Medulla oblongata (tissue), 1 donor: ENCODE measurements around the gene NCAN.
"Not testable (repeated sequence)": the region's sequence is repeated elsewhere in the genome, so short reads cannot be mapped to it uniquely, and the experiment has no call there.

Experiments
- DNase-seq: peaks from one replicate; pipeline ENCODE4 v3.0.0-alpha.2; 2015; ENCODE audit errors: extremely low spot score

Gene NCAN

GRCh38 chr19:19211499-19212420 lies at the start of gene NCAN:
Gene NCAN (plus strand): TSS chr19:19211958. CDS start chr19:19216954, 4,996 bp downstream.
- no peak for DNase-seq

GRCh38 chr19:19162495-19162894 lies 49.3 kb upstream of the NCAN start:
- DNase-seq: no peak

DNA sequence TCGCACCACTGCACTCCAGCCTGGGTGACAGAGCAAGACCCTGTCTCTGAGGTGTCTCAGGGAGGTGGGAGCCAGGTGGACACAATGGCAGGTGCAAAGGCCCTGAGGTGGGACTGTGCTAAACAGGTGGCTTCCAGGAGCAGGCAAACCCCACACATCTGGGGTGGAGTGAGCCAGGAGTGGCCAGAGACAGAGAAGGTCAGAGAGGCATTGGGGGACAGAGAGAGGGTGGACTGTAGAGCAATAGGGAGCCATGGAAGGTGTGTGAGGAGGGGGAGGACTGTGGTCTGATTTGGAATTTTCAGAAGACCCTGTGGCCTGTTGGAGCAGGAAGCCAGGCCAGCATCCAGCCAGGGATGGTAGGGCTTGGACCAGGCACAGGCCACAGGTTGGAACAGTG lies 46.4 kb upstream of the NCAN start:
- no peak for DNase-seq

GRCh38 chr19:19167612-19168011 lies 44.1 kb upstream of the NCAN start:
- DNase-seq: no peak

GRCh38 chr19:19169236-19170052 lies 42.3 kb upstream of the NCAN start:
- DNase-seq: no peak

GRCh38 chr19:19170053-19170872 lies 41.5 kb upstream of the NCAN start, which contains the start of gene MEF2B:
Gene MEF2B (minus strand): TSS chr19:19170263. CDS start chr19:19150735, 19,528 bp downstream.
- DNase-seq: peak; percentile 23

DNA sequence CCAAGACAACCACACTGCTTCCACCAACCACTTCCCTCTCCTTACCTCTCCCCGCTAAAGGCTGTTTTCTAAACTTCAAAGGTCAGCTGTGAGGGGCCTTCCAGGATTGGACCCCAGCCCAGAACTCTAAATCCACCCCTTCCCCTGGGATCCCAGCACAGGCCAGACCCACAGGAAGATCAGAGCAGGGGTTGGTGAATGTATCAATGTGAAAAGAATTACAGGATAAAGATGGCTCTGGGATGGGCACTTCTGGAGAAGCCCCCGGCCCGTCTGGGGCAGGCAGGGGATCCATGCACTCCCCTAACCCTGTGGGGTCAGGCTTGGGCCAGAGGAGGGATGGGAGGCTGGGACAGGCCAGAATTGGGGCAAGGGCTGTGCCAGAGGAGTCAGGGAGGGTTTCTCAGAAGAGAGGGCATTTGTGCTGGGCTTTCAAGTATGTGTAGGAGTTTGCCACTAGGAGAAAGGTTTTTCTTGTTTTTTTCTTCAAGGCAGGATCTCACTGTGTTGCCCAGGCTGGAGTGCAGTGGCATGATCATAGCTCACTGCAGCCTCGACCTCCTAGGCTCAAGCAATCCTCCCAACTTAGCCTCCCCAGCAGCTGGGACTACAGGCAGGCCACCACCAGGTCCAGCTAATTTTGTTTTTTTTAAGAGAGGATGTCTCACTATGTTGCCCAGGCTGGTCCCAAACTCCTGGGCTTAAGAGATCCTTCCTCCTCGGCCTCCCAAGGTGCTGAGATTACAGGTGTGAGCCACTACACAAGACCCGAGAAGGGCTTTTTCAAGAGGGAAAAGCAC lies 40.7 kb upstream of the NCAN start:
- DNase-seq: no peak

- DNase-seq: no peak
Observed at GRCh38 chr19:19171821-19172532, 39.8 kb upstream of the NCAN start.

- not testable (repeated sequence) for DNase-seq
Observed at GRCh38 chr19:19173243-19173642, 38.5 kb upstream of the NCAN start.

GRCh38 chr19:19176950-19177349 lies 34.8 kb upstream of the NCAN start:
- DNase-seq: no peak

DNA sequence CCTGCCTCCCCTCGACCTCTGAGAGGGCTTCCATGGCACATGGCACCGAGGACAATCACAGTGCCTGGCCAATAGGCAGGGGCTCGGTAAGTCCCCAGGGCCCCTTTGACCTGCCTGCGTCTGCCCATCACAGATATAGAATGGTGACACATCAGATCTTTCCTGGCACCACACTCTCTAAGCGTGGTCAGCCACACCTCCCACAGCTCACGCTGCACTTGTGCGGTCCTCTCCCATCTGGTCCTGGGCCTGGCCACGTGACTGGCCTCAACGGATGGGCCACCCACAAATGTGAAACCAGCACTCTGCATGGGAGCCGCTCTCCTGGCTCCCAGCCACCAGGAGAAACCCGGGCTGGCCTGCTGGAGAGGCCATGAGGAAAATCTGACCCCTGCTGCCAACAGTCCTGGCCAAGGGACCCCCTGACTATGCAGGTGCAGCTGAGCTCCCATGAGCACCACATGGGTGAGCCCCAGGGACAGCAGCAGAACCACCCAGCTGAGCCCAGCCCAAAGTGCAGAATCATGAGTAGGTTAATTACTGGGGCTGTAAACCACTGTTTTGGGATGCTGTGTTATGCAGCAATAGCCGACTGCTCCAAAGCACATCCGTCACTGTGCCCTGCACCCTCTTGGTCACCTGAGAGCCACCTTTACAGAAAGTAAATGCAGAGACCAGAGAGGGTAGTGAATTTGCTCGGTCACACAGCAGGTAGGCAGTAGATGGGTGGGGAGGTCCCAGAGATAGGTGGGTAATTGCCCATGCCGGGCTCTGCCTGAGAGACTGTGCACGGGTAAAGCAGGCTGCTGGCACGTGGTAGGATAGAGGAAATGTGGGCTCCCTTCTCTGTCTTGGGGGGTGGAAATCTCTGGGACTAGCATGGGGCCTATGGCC lies 32.0 kb upstream of the NCAN start:
- DNase-seq: no peak

DNA sequence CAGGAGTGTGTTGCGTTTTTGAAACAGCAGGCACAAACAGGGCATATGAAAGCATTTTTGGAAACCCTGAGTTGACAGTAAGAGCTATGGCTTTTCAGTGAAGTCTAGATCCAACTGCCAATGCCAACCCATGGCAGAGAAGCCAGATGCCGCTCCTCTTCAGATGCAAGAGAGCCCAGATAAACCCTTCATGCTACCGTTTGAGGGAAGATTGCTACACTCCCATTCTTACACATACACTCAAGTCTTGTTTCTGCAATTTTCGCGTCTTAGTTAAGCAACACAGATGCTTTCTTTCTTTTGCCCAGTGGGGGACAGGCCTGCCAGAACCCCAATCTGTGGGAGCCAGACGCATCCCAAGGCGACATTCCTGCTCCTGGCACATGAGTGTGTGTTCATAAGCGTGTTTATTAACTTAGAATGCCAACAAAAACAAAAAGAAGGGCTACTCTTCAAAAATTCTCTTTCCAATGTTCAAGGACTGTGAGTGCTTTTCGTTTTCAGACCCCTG lies 30.2 kb upstream of the NCAN start:
- no peak for DNase-seq

- no peak for DNase-seq
Observed at GRCh38 chr19:19185853-19186740, 25.7 kb upstream of the NCAN start.

DNA sequence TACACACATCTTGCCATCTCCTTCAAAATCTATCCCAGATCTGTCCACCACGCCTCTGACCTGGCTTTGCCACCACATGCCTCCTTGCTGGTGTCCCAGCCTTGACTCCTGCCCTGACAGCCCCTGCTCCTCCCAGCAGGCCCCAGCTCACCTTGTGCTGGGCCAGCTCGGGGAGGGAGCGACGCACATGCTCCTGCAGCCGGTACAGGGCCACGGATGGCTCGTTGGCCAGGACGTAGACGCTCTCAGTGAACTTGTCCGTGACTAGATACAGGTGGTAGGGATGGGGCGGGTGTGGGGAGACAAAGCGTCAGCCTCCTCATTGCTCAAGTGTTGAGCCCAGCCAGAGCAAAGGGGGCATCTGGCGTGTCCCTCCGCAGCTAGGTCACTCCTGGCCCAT lies 25.0 kb upstream of the NCAN start:
- DNase-seq: no peak

DNA sequence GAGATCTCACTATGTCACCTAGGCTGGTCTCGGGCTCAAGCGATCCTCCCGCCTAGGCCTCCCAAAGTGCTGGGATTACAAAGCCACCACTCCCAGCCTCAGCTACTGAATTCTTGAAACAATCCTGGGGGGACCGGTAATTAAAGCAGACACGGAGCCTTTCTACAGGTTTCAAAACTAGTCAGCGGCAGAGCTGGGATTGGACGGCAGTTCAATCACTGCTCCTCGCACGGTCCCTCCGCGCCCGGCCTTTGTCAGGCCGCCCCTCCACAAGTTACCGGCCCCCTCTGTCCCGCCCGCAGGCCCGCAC lies 20.0 kb upstream of the NCAN start:
- DNase-seq: no peak

- DNase-seq: peak; percentile 100
Observed at GRCh38 chr19:19192078-19192882, 19.5 kb upstream of the NCAN start, which contains the start of the genes BORCS8 and RFXANK. Gene BORCS8 (minus strand): TSS chr19:19192152. CDS start chr19:19192117, 35 bp downstream. Gene RFXANK (plus strand): TSS chr19:19192258. CDS start chr19:19193947, 1,689 bp downstream.

DNA sequence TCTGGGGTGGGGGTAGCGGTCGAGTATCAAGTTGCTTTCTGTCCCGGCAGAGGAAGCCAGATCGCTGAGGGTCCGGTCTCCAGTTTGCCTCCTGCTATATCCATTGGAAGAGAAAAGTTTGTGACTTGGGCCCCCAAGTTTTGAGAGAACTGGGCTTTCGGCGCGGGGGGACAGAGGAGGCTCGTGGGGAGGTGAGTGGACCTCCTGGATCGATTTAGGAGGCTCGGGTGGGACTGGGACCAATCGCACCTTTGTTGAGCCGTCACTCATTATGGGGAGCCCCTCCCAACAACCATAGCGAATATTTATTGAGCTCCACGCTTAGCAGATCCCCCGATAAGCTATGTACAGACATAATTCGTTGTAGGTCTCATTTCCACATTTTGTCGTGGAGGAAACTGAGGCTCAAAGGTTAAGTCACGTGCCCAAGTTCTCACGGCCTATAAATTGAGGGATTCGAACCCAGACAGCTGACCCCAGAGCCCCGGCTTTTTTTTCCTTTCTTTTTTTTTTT lies 18.8 kb upstream of the NCAN start:
- DNase-seq: no peak
